GM10248 (cell line): ENCODE measurements around the gene FAM200C.

Experiments
- CTCF ChIA-PET: fragments of 300-600 bp; sonication (Branson Sonifier 250); formaldehyde crosslinking; extraction: SDS; loops from one replicate; lab custom pipeline; 2021; ENCODE audit warnings: antibody characterized with exemption; lab: Yijun Ruan, JAX
- POLR2A ChIA-PET: fragments of 350-650 bp; sonication (Branson Sonifier 250); formaldehyde crosslinking; extraction: SDS; loops from one replicate; lab custom pipeline; 2020; ENCODE audit warnings: antibody characterized with exemption; lab: Yijun Ruan, JAX
- DNase-seq: peaks from one replicate; pipeline ENCODE4 v3.0.0; 2012; ENCODE audit errors: extremely low spot score
- TF ChIP-seq, protein P1 (sequence below): IDR thresholded peaks from 2 replicates; pipeline ENCODE4 v1.5.1; 2012; ENCODE audit warnings: mild to moderate bottlenecking, low read depth; ENCODE audit errors: extremely low read depth, missing control alignments, control extremely low read depth

FAM200C gene

DNA sequence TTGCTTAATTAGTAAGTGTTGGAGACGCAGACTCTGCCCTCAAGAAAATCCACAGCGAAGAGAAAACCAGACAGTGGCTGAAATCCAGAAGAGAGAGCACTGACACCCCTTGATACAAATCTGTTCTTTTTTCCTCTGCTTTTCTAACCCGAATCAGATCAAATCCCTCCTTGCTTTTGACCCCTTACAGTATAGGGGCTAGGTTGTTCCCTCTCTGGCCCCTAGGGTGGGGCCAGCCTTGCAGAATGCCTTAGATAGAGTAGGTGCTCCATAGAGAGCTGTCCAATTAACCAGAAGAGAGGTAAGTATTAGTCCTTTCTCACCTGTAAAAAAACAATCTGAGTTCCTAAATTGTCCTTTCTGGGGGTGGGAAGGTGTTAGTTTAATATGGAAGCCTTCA, 39.5 kb downstream of the FAM200C start:
- TF ChIP-seq, protein P1, sequence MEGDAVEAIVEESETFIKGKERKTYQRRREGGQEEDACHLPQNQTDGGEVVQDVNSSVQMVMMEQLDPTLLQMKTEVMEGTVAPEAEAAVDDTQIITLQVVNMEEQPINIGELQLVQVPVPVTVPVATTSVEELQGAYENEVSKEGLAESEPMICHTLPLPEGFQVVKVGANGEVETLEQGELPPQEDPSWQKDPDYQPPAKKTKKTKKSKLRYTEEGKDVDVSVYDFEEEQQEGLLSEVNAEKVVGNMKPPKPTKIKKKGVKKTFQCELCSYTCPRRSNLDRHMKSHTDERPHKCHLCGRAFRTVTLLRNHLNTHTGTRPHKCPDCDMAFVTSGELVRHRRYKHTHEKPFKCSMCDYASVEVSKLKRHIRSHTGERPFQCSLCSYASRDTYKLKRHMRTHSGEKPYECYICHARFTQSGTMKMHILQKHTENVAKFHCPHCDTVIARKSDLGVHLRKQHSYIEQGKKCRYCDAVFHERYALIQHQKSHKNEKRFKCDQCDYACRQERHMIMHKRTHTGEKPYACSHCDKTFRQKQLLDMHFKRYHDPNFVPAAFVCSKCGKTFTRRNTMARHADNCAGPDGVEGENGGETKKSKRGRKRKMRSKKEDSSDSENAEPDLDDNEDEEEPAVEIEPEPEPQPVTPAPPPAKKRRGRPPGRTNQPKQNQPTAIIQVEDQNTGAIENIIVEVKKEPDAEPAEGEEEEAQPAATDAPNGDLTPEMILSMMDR = no peak
- CTCF ChIA-PET = interaction anchor here (0.9 to 1.1 kb wide), 2 partner anchors 18 to 31 kb away, joined by 3 read pairs; no protein-coding TSS in a partner anchor
- POLR2A ChIA-PET = no interaction called here
- no peak for DNase-seq

DNA sequence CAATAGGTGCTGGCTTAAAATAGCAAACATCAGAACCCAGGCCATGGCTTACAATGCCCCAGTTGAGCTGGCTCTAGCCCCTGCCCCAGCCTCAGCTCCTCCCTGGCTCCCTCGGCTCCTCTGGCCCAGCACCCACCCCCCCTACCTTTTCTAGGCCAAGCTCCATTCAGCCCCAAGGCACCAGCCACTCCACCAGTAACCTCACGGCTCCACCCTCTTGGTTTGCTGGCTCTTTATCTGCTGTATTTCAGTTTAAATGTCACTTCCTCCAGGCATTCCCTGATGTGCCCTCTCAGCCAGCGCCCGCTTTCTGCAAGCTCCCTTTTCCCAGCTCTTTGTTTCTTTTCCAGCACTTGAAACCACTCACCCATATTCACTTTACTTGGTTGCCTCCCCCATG, 40.0 kb downstream of the FAM200C start:
- DNase-seq = no peak
- TF ChIP-seq, protein P1 = no peak
- ChIA-PET CTCF (interaction anchor here (0.9 to 1.1 kb wide), 2 partner anchors 18 to 32 kb away, joined by 3 read pairs; no protein-coding TSS in a partner anchor), POLR2A (no interaction called here)

DNA sequence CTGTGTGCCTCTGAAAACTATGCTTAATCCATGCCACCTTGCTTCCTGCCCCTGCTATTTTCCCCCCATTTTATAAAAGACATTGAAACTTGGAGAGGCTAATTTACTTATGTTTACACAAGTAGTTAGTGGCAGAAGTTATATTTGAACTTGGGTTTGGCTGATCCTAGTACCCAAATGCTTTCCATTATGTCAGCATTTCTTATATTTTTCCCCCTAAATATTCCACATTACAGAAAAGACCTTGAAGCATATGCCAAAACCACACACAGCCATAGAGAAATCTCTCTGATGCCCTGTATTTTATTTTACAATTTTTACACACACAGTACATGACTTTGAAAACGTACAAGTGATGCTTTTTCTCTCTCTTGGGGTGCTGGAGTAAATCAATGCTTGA, 40.6 kb downstream of the FAM200C start:
- DNase-seq = no peak
- TF ChIP-seq, protein P1 = no peak
- ChIA-PET POLR2A (no interaction called here), CTCF (interaction anchor here (0.9 to 2.8 kb wide), 2 partner anchors 11 to 17 kb away, joined by 3 to 7 read pairs; no protein-coding TSS in a partner anchor)

DNA sequence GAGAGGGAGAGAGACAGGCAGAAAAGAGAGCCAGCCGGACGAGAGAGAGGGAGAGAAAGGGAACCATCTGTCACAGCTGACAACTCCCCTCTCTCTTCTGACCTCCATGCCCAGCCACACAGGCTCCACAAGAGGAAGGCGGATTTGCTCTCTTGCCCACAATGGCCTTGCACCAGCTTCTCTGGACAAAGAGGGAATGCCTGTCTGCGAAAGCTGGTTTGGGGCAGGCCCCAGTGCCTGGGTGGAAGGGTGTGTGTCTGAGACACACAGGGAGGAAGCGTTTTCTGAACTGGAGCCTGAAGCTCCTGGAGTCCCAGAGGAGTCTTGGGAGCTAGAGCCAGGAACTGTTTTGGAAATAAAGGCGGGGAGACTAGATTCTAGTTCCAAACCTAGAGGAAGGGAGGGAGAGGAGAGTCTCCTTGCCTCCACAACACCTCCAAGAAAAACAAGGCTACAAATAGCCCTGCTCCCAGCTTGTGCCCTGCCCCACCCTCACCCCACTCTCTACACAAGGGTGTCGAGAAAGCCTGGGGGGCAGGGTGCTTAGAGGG, 41.9 kb downstream of the FAM200C start:
- ChIA-PET CTCF (interaction anchor here (1.4 to 2.8 kb wide), 2 partner anchors 9 to 12 kb away, joined by 6 to 7 read pairs; no protein-coding TSS in a partner anchor), POLR2A (no interaction called here)
- TF ChIP-seq, protein P1 = no peak
- DNase-seq = no peak

DNA sequence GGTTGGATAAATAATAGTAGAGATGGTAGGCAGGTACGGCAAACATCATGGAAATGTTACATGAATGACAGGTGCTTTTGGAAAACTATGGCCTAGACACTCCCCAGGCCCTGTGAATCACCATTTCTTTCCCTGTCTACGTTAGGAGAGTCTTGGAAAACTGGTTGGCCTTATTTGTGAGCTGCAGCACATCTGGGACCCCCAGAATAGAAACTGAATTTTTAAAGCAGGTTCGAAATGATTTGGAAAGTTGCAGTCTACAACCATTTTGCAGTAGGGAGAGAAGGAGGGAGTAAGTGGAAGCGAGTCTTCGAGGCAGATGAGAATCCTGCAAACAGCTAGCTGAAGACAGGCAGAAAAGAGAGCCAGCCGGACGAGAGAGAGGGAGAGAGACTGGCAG, 42.5 kb downstream of the FAM200C start:
- POLR2A ChIA-PET = no interaction called here
- TF ChIP-seq, protein P1 = no peak
- CTCF ChIA-PET = interaction anchor here (1.4 to 2.8 kb wide), 2 partner anchors 9 to 12 kb away, joined by 6 to 7 read pairs; no protein-coding TSS in a partner anchor
- no peak for DNase-seq

DNA sequence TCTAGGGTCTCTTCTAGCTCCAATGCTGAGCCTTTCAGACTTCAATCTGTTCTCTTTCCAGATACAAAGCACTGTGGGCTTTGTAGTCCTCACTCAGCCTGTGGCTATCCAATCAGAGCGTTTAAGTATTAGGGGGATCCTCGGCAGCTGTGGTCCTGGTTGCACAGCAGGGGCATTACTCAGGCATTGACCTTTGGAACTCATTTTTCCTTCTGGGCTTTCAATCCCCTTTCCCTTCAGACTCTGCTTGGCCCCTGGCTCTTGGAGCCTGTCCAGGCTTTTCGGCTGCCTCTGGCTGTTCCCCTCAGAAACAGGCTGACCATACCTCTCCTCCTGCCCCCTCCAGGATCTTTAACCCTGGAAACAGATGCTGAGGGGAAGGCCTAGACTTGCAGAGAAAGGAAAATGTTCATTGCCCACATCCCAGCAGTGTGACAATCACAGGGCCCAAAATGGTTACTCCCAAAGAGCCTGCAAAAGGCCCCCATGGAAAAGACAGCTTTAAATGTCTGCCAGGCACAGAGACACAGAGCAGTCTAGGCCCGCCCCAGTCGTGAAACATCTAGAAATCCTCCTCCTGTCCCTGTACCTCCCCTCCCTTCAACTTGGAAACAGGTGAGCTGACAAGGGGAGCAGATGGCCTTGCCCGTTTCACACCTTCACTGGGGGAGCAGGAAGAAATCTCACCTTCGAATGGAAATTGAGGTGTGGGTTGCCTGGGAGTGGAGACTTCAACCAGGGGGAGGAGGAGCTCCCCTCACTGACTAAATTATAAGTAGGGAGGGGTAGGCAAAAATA, 43.1 kb downstream of the FAM200C start:
- CTCF ChIA-PET = interaction anchor here (1.4 to 2.8 kb wide), 2 partner anchors 8 to 11 kb away, joined by 6 to 7 read pairs; no protein-coding TSS in a partner anchor
- TF ChIP-seq, protein P1 = no peak
- POLR2A ChIA-PET = no interaction called here
- DNase-seq = no peak
